Prostate gland (tissue), 2 donors: ENCODE results near the gene ZNF83. TPM values are rescaled to one million over a fixed set of nuclear protein-coding genes. Genes with fewer than 3 reads are reported as not detected.
"Not testable (repeated sequence)": the region's sequence is repeated elsewhere in the genome, so short reads cannot be mapped to it uniquely, and the experiment has no call there.

Experiments
- DNase-seq: peaks from one replicate; pipeline ENCODE4 v3.0.0-alpha.2; 2019; ENCODE audit warnings: low spot score
- H3K27ac ChIP-seq, 2 donors: fragments of 200-600 bp; sonication (generic); 2 replicates each; pipeline ENCODE4 v1.5.1; 2017 to 2019
- H3K27me3 ChIP-seq: fragments of 200-600 bp; sonication (generic); replicated peaks from 2 replicates; pipeline ENCODE4 v1.5.1; 2019; ENCODE audit not compliant: insufficient read depth
- H3K36me3 ChIP-seq, 2 donors: fragments of 200-600 bp; sonication (generic); 1 replicate in 1 of 2; 2 replicates in 1 of 2; pipeline versions ENCODE4 v1.5.1 to v1.8.1; 2017 to 2019
- H3K4me1 ChIP-seq: fragments of 200-600 bp; sonication (generic); replicated peaks from 2 replicates; pipeline ENCODE4 v1.5.1; 2019
- H3K4me3 ChIP-seq, 2 donors: fragments of 200-600 bp; sonication (generic); 2 replicates each; pipeline ENCODE4 v1.5.1; 2017 to 2019
- H3K9me3 ChIP-seq: fragments of 200-600 bp; sonication (generic); 2 replicates; pipeline ENCODE4 v1.5.1; 2017
- POLR2A ChIP-seq: fragments of 450-650 bp; IDR thresholded peaks from one replicate; pipeline ENCODE4 v1.6.1; 2016; ENCODE audit warnings: antibody characterized with exemption, mild to moderate bottlenecking
- POLR2AphosphoS5 ChIP-seq: sonication (generic); formaldehyde crosslinking; IDR thresholded peaks from one replicate; pipeline ENCODE4 v1.6.1; 2017; ENCODE audit warnings: antibody characterized with exemption
- WGBS: methylation state at CpG from one replicate; pipeline ENCODE4 v1.1.5; 2018; 5-methylcytosine and 5-hydroxymethylcytosine counted together
- intact Hi-C: fragments of 100-400 bp; cut with DNase I; formaldehyde crosslinking; loops from one replicate; pipeline ENCODE4 v1.14.2; 2022
- total RNA-seq, 2 donors: library from RNA; depleted of rRNA; stranded (reverse); fragments of >200 nt; gene quantifications; one replicate each; pipeline ENCODE4 v1.1.0, GENCODE V29; 2016
- TF ChIP-seq, protein P1 (sequence below), 4 experiments: fragments of 200-600 bp in 2 of 4; fragments of 450-650 bp in 2 of 4; sonication (generic) in 2 of 4; IDR thresholded peaks; 1 replicate in 3 of 4; 2 replicates in 1 of 4; pipeline ENCODE4 v1.5.1; 2016 to 2019; ENCODE audit warnings: antibody characterized with exemption in 4 of 4, mild to moderate bottlenecking in 2 of 4, moderate library complexity in 2 of 4

ZNF83 gene
- total RNA-seq, 2 donors from 2014 or later: 36.3 to 62.1 TPM

GRCh38 chr19:52640916-52641315, 2.8 kb upstream of the ZNF83 start:
- Histone ChIP-seq H3K9me3 (no peaks in the 10 kb centered on the region), H3K27me3 (no peaks in the 10 kb centered on the region), H3K27ac (no peak overlapping the region), H3K4me1 (no peaks in the 10 kb centered on the region), H3K4me3 (no peak overlapping the region), H3K36me3 (no peaks in the 10 kb centered on the region)
- intact Hi-C loops: no loop called here
- no peak for DNase-seq
- no peak for TF ChIP-seq POLR2A
- TF ChIP-seq, protein P1, sequence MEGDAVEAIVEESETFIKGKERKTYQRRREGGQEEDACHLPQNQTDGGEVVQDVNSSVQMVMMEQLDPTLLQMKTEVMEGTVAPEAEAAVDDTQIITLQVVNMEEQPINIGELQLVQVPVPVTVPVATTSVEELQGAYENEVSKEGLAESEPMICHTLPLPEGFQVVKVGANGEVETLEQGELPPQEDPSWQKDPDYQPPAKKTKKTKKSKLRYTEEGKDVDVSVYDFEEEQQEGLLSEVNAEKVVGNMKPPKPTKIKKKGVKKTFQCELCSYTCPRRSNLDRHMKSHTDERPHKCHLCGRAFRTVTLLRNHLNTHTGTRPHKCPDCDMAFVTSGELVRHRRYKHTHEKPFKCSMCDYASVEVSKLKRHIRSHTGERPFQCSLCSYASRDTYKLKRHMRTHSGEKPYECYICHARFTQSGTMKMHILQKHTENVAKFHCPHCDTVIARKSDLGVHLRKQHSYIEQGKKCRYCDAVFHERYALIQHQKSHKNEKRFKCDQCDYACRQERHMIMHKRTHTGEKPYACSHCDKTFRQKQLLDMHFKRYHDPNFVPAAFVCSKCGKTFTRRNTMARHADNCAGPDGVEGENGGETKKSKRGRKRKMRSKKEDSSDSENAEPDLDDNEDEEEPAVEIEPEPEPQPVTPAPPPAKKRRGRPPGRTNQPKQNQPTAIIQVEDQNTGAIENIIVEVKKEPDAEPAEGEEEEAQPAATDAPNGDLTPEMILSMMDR (IDR thresholded peaks at IDR 0.05): no peak
- no peak for TF ChIP-seq POLR2AphosphoS5
- 53% methylated on average over 14 of the region's 14 CpGs for WGBS

GRCh38 chr19:52639996-52640395, 1.8 kb upstream of the ZNF83 start:
- no peak overlapping the region for H3K4me3 ChIP-seq
- no peak overlapping the region for H3K27ac ChIP-seq
- DNase-seq: no peak
- no peaks in the 10 kb centered on the region for H3K27me3 ChIP-seq
- no peaks in the 10 kb centered on the region for H3K9me3 ChIP-seq
- H3K36me3 ChIP-seq: no peaks in the 10 kb centered on the region
- TF ChIP-seq POLR2A (no peak), POLR2AphosphoS5 (no peak)
- TF ChIP-seq, protein P1 (IDR thresholded peaks at IDR 0.05): no peak
- WGBS: 73% methylated on average over 10 of the region's 10 CpGs
- H3K4me1 ChIP-seq: no peaks in the 10 kb centered on the region
- intact Hi-C loops: loop anchor here (2.0 to 5.0 kb wide), 2 partner anchors 52 to 69 kb away; partner anchors contain the start of gene ZNF701

DNA sequence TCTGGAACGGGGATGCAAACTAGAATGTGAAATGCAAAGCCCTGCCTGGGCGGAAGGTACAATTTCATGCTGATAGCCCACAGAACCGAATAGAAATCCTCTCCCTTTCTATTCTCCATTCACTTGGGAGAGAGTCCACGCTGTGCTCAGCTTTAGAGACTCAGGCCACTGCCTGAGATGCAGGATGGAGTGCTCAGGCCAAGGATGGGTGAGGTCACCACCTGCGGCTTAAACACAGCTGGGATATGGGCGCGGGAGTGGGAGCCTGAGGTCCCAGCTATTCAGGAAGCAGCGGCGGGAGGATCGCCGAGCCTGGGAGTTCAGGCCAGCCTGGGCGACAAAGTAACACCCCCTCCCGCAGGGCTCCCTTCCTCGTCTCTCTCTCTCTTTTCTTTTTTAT, 446 bp upstream of the ZNF83 start:
- H3K27me3 ChIP-seq: no peaks in the 10 kb centered on the region
- intact Hi-C loops: loop anchor here (2.0 to 5.0 kb wide), 2 partner anchors 54 to 68 kb away; partner anchors contain the start of gene ZNF701
- 14% methylated on average over 14 of the region's 14 CpGs for WGBS
- DNase-seq: no peak
- H3K27ac ChIP-seq: peak overlapping the region; percentile 78 to 86
- peak overlapping the region; percentile 47 to 71 for H3K4me3 ChIP-seq
- no peaks in the 10 kb centered on the region for H3K4me1 ChIP-seq
- H3K36me3 ChIP-seq: no peaks in the 10 kb centered on the region
- no peaks in the 10 kb centered on the region for H3K9me3 ChIP-seq
- TF ChIP-seq POLR2A: no peak
- TF ChIP-seq, protein P1 (IDR thresholded peaks at IDR 0.05): no peak
- TF ChIP-seq POLR2AphosphoS5: no peak

DNA sequence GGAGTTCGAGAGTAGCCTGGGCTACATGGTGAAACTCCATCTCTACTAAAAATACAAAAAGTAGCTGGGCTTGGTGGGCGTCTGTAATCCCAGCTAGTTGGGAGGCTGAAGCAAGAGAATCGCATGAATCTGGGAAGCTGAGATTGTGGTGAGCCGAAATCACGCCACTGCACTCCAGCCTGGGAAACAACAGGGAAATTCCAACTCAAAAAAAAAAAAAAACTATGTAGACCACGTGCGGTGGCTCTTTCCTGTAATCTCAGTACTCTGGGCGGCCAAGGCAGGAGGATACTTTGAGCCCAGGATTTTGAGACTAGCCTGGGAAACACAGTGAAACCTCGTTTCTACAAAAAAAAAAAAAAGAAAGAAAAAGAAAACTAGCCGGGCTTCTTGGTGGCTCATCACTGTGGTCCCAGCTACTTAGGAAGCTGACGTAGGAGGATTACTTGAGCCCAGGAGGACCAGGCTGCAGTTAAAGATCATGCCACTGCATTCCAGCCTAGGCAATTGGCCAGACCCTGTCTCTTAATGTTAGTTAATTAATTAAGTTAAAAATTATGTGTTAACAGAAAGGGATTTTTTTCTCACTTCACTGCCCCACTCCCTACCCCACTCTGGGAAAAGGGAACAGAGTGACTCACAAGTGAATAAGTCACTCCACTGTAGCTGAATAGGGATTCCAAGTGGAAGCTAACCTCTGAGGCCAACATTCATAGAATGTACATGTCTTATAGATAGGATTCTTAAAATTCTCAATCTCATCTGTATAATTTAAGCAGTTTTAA, 2.2 kb downstream of the ZNF83 start:
- DNase-seq: no peak
- intact Hi-C loops: loop anchor here (5.0 kb wide), 1 partner anchor 56 kb away; no protein-coding TSS in a partner anchor
- no peak overlapping the region for H3K4me3 ChIP-seq
- H3K36me3 ChIP-seq: no peaks in the 10 kb centered on the region
- 91% methylated on average over 11 of the region's 11 CpGs for WGBS
- TF ChIP-seq POLR2A (no peak), POLR2AphosphoS5 (no peak)
- TF ChIP-seq, protein P1 (IDR thresholded peaks at IDR 0.05): no peak
- H3K4me1 ChIP-seq: no peaks in the 10 kb centered on the region
- H3K9me3 ChIP-seq: no peaks in the 10 kb centered on the region
- no peak overlapping the region for H3K27ac ChIP-seq
- H3K27me3 ChIP-seq: no peaks in the 10 kb centered on the region

DNA sequence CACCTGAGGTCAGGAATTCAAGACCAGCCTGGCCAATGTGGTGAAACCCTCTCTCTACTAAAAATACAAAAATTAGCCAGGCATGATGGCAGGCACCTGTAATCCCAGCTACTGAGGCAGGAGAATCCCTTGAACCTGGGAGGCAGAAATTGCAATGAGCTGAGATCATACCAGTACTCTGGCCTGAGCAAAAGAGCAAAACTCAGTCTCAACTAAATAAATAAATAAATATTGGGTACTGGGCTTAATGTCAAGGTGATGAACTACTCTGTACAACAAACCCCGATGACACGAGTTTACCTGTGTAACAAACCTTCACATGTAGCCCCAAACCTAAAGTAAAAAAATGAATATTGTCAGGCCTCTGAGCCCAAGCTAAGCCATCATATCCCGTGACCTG, 10.7 kb downstream of the ZNF83 start:
- 77% methylated on average over 3 of the region's 3 CpGs for WGBS
- DNase-seq, H3K36me3 ChIP-seq, H3K27ac ChIP-seq, H3K9me3 ChIP-seq, H3K4me3 ChIP-seq, intact Hi-C loops, H3K27me3 ChIP-seq, H3K4me1 ChIP-seq: not testable (repeated sequence)
